Measurements from ENCODE around the gene KAT6B. TPM values are rescaled to one million over a fixed set of nuclear protein-coding genes. Genes with fewer than 3 reads are reported as not detected.

The KAT6B gene
- total RNA-seq, 1 donor from 2014 or later = 21.7 TPM

DNA sequence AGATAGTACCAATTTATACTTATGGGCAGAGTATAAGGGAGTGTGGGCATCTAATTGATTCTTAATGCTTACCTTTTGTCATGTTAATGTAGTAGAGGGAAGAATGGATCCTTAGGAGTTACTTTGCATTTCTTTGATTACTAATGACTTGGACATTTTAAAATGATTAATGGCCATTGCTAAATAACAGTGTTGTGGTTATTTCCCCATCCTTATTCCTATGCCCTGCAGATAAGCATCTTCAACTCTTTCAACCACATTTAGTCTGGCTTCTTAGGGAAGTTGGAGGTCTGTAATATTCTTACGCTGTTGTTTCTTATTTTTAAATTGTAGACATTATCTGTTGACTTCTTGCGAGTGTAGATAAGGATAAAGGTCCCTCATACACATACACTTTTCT, 37.2 kb downstream of the KAT6B start:
- Histone ChIP-seq H3K4me3 (ENCODE audit: insufficient read depth, low read depth, low read length) (no peak overlapping the region), H3K4me1 (ENCODE audit: insufficient read depth, low read length) (no peaks in the 10 kb centered on the region), H3K79me2 (ENCODE audit: insufficient read depth, low read length) (peaks cover 21% of the 10 kb centered on the region), H3K4me2 (ENCODE audit: low read length) (no peak overlapping the region), H3K9ac (ENCODE audit: low read length) (no peak overlapping the region), H3K9me3 (ENCODE audit: insufficient read depth, low read depth, low read length) (no peaks in the 10 kb centered on the region), H3K27me3 (ENCODE audit: insufficient read depth, low read length) (no peaks in the 10 kb centered on the region), H2AFZ (ENCODE audit: low read depth, low read length) (no peak overlapping the region), H3K27ac (ENCODE audit: low read depth, low read length) (no peak overlapping the region), H3K36me3 (ENCODE audit: insufficient read depth, low read length) (no peaks in the 10 kb centered on the region), H4K20me1 (ENCODE audit: insufficient read depth, low read length) (peaks cover 58% of the 10 kb centered on the region)
- H3K27me3 Mint-ChIP-seq (ENCODE audit: low read depth, unreplicated experiment) = no peaks in the 10 kb centered on the region
- DNase-seq (ENCODE audit: low read depth) (peak; percentile 78), FAIRE-seq (no peak)
- peaks cover 5% of the 10 kb centered on the region for H3K4me1 Mint-ChIP-seq (ENCODE audit: low read depth, unreplicated experiment)
- H3K4me3 Mint-ChIP-seq (ENCODE audit: unreplicated experiment) = no peak overlapping the region
- H3K36me3 Mint-ChIP-seq (ENCODE audit: low read depth, unreplicated experiment) = no peaks in the 10 kb centered on the region
- H3K27ac Mint-ChIP-seq (ENCODE audit: unreplicated experiment) = no peak overlapping the region
- TF ChIP-seq, protein P1, sequence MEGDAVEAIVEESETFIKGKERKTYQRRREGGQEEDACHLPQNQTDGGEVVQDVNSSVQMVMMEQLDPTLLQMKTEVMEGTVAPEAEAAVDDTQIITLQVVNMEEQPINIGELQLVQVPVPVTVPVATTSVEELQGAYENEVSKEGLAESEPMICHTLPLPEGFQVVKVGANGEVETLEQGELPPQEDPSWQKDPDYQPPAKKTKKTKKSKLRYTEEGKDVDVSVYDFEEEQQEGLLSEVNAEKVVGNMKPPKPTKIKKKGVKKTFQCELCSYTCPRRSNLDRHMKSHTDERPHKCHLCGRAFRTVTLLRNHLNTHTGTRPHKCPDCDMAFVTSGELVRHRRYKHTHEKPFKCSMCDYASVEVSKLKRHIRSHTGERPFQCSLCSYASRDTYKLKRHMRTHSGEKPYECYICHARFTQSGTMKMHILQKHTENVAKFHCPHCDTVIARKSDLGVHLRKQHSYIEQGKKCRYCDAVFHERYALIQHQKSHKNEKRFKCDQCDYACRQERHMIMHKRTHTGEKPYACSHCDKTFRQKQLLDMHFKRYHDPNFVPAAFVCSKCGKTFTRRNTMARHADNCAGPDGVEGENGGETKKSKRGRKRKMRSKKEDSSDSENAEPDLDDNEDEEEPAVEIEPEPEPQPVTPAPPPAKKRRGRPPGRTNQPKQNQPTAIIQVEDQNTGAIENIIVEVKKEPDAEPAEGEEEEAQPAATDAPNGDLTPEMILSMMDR (IDR thresholded peaks at IDR 0.05; ENCODE audit: insufficient read depth, low read depth, low read length) = no peak
- TF ChIP-seq EZH2 (IDR thresholded peaks at IDR 0.05; ENCODE audit: insufficient read depth, low read length) = no peak
- H3K9me3 Mint-ChIP-seq (ENCODE audit: unreplicated experiment) = no peaks in the 10 kb centered on the region

- Histone ChIP-seq H3K79me2 (ENCODE audit: insufficient read depth, low read length) (peaks cover 15% of the 10 kb centered on the region), H3K4me2 (ENCODE audit: low read length) (no peak overlapping the region), H2AFZ (ENCODE audit: low read depth, low read length) (no peak overlapping the region), H3K4me3 (ENCODE audit: insufficient read depth, low read depth, low read length) (no peak overlapping the region), H3K4me1 (ENCODE audit: insufficient read depth, low read length) (no peaks in the 10 kb centered on the region), H3K9me3 (ENCODE audit: insufficient read depth, low read depth, low read length) (no peaks in the 10 kb centered on the region), H3K27me3 (ENCODE audit: insufficient read depth, low read length) (no peaks in the 10 kb centered on the region), H3K27ac (ENCODE audit: low read depth, low read length) (no peak overlapping the region), H4K20me1 (ENCODE audit: insufficient read depth, low read length) (peaks cover 64% of the 10 kb centered on the region), H3K36me3 (ENCODE audit: insufficient read depth, low read length) (no peaks in the 10 kb centered on the region), H3K9ac (ENCODE audit: low read length) (no peak overlapping the region)
- peaks cover 5% of the 10 kb centered on the region for H3K4me1 Mint-ChIP-seq (ENCODE audit: low read depth, unreplicated experiment)
- no peak for FAIRE-seq
- TF ChIP-seq, protein P1 (IDR thresholded peaks at IDR 0.05; ENCODE audit: insufficient read depth, low read depth, low read length) = no peak
- TF ChIP-seq EZH2 (IDR thresholded peaks at IDR 0.05; ENCODE audit: insufficient read depth, low read length) = no peak
- no peak overlapping the region for H3K4me3 Mint-ChIP-seq (ENCODE audit: unreplicated experiment)
- no peaks in the 10 kb centered on the region for H3K27me3 Mint-ChIP-seq (ENCODE audit: low read depth, unreplicated experiment)
- no peak for DNase-seq (ENCODE audit: low read depth)
- no peak overlapping the region for H3K27ac Mint-ChIP-seq (ENCODE audit: unreplicated experiment)
- no peaks in the 10 kb centered on the region for H3K36me3 Mint-ChIP-seq (ENCODE audit: low read depth, unreplicated experiment)
- no peaks in the 10 kb centered on the region for H3K9me3 Mint-ChIP-seq (ENCODE audit: unreplicated experiment)
Measured at GRCh38 chr10:74867351-74867750, 41.0 kb downstream of the KAT6B start.

DNA sequence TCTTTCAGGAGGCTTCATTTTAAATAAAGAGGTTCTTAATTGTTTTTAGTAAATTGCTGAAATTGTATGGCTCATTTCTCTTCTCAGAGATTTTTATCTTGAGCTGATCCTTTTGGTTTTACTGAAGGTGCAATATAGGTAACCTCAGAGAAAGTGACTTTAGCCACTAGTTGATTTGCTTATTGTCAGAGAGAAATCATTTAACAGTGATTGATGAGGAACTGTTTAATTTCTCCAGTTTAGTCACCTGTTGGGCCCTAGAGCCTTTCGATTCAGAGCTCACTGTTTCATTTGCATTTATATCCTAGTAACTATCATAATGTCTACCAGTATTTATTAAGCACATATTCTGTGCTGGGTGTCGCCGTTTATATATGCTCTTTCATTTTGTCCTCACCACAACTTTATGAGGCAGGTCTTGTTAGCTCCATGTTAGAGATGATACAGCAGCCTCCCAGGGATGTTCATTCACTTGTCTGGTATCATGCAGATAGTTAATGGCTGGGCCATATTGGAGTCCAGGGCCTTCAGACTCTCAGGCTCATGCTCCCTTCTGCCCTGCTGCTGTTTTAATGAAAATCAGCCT, 42.1 kb downstream of the KAT6B start:
- FAIRE-seq = no peak
- H4K20me1 ChIP-seq (ENCODE audit: insufficient read depth, low read length) = peaks cover 65% of the 10 kb centered on the region
- Mint-ChIP-seq H3K27me3 (ENCODE audit: low read depth, unreplicated experiment) (no peaks in the 10 kb centered on the region), H3K9me3 (ENCODE audit: unreplicated experiment) (no peaks in the 10 kb centered on the region), H3K4me1 (ENCODE audit: low read depth, unreplicated experiment) (no peaks in the 10 kb centered on the region), H3K4me3 (ENCODE audit: unreplicated experiment) (no peak overlapping the region), H3K27ac (ENCODE audit: unreplicated experiment) (no peak overlapping the region), H3K36me3 (ENCODE audit: low read depth, unreplicated experiment) (no peaks in the 10 kb centered on the region)
- H3K4me3 ChIP-seq (ENCODE audit: insufficient read depth, low read depth, low read length) = no peak overlapping the region
- no peaks in the 10 kb centered on the region for H3K4me1 ChIP-seq (ENCODE audit: insufficient read depth, low read length)
- H3K79me2 ChIP-seq (ENCODE audit: insufficient read depth, low read length) = peaks cover 17% of the 10 kb centered on the region
- H3K4me2 ChIP-seq (ENCODE audit: low read length) = no peak overlapping the region
- TF ChIP-seq EZH2 (IDR thresholded peaks at IDR 0.05; ENCODE audit: insufficient read depth, low read length) = no peak
- TF ChIP-seq, protein P1 (IDR thresholded peaks at IDR 0.05; ENCODE audit: insufficient read depth, low read depth, low read length) = no peak
- H3K27ac ChIP-seq (ENCODE audit: low read depth, low read length) = no peak overlapping the region
- H3K27me3 ChIP-seq (ENCODE audit: insufficient read depth, low read length) = no peaks in the 10 kb centered on the region
- DNase-seq (ENCODE audit: low read depth) = no peak
- no peak overlapping the region for H2AFZ ChIP-seq (ENCODE audit: low read depth, low read length)
- H3K36me3 ChIP-seq (ENCODE audit: insufficient read depth, low read length) = no peaks in the 10 kb centered on the region
- H3K9ac ChIP-seq (ENCODE audit: low read length) = no peak overlapping the region
- no peaks in the 10 kb centered on the region for H3K9me3 ChIP-seq (ENCODE audit: insufficient read depth, low read depth, low read length)

All from astrocyte (in vitro differentiated cells and primary cell).